ENCODE data around the gene ACCSL.
A peak's percentile ranks its signal among the peaks of the same experiment; 100 is the strongest.

ACCSL gene

GRCh38 chr11:44083906-44084305 lies 36.1 kb downstream of the ACCSL start:
- H4K20me1 ChIP-seq = no peaks in the 10 kb centered on the region
- no peak overlapping the region for H3K4me2 ChIP-seq
- H3K4me3 ChIP-seq = no peak overlapping the region
- no peaks in the 10 kb centered on the region for H3K27me3 ChIP-seq
- H3K9me3 ChIP-seq (replicated peaks in 1 of 11) = peaks cover 0 to 11% (median 6%) of the 10 kb centered on the region in 11 experiments; a peak in 12 of 22 replicates
- no peak for TF ChIP-seq Cebpa-rat (IDR thresholded peaks at IDR 0.05)
- H3K27ac ChIP-seq = no peak overlapping the region
- H3K4me1 ChIP-seq = no peaks in the 10 kb centered on the region; a peak in 1 of 20 replicates
- no peaks in the 10 kb centered on the region for H3K36me3 ChIP-seq
- H3K9ac ChIP-seq = no peak overlapping the region

- H3K36me3 ChIP-seq = no peaks in the 10 kb centered on the region
- no peaks in the 10 kb centered on the region for H4K20me1 ChIP-seq
- no peak overlapping the region for H3K27ac ChIP-seq
Observed at GRCh38 chr11:44085330-44085729, 37.5 kb downstream of the ACCSL start.

GRCh38 chr11:44088377-44088776 lies 40.6 kb downstream of the ACCSL start:
- no peaks in the 10 kb centered on the region for H3K36me3 ChIP-seq
- H3K4me3 ChIP-seq = no peak overlapping the region
- H3K4me1 ChIP-seq = no peaks in the 10 kb centered on the region; a peak in 1 of 20 replicates
- no peak for TF ChIP-seq Cebpa-rat (IDR thresholded peaks at IDR 0.05)
- no peak overlapping the region for H3K4me2 ChIP-seq
- no peak overlapping the region for H3K27ac ChIP-seq
- no peak overlapping the region for H3K9ac ChIP-seq
- H3K27me3 ChIP-seq = no peaks in the 10 kb centered on the region
- peaks cover 0 to 14% (median 8%) of the 10 kb centered on the region in 11 experiments; a peak in 12 of 22 replicates for H3K9me3 ChIP-seq (replicated peaks in 1 of 11)
- no peaks in the 10 kb centered on the region for H4K20me1 ChIP-seq

More at GRCh38 chr11:44085330-44085729, 37.5 kb downstream of the ACCSL start:
- no peak overlapping the region for H3K4me2 ChIP-seq
- H3K4me1 ChIP-seq = no peaks in the 10 kb centered on the region; a peak in 1 of 20 replicates
- H3K4me3 ChIP-seq = no peak overlapping the region
- H3K9ac ChIP-seq = no peak overlapping the region
- no peaks in the 10 kb centered on the region for H3K27me3 ChIP-seq
- H3K9me3 ChIP-seq (replicated peaks in 1 of 11) = peaks cover 0 to 14% (median 8%) of the 10 kb centered on the region in 11 experiments; a peak in 12 of 22 replicates
- no peak for TF ChIP-seq Cebpa-rat (IDR thresholded peaks at IDR 0.05)

GRCh38 chr11:44088871-44089270 lies 41.1 kb downstream of the ACCSL start:
- H3K4me1 ChIP-seq = no peaks in the 10 kb centered on the region; a peak in 1 of 20 replicates
- H3K9ac ChIP-seq = no peak overlapping the region
- no peaks in the 10 kb centered on the region for H3K27me3 ChIP-seq
- TF ChIP-seq Cebpa-rat (IDR thresholded peaks at IDR 0.05) = no peak
- H3K4me2 ChIP-seq = no peak overlapping the region
- H3K27ac ChIP-seq = no peak overlapping the region
- peaks cover 0 to 14% (median 8%) of the 10 kb centered on the region in 11 experiments; a peak in 12 of 22 replicates for H3K9me3 ChIP-seq (replicated peaks in 1 of 11)
- no peaks in the 10 kb centered on the region for H3K36me3 ChIP-seq
- no peak overlapping the region for H3K4me3 ChIP-seq
- H4K20me1 ChIP-seq = no peaks in the 10 kb centered on the region

GRCh38 chr11:44090539-44090938 lies 42.8 kb downstream of the ACCSL start:
- no peak for TF ChIP-seq Cebpa-rat (IDR thresholded peaks at IDR 0.05)
- Histone ChIP-seq H3K27me3 (no peaks in the 10 kb centered on the region), H3K4me1 (peaks cover 0 to 9% (median 0%) of the 10 kb centered on the region in 10 experiments; a peak in 2 of 20 replicates), H3K4me2 (no peak overlapping the region), H3K4me3 (no peak overlapping the region), H3K27ac (no peak overlapping the region), H4K20me1 (no peaks in the 10 kb centered on the region; a peak in 1 of 22 replicates), H3K36me3 (no peaks in the 10 kb centered on the region), H3K9ac (no peak overlapping the region), H3K9me3 (replicated peaks in 1 of 11) (peaks cover 0 to 9% (median 4%) of the 10 kb centered on the region in 11 experiments; a peak in 11 of 22 replicates)

- no peak for TF ChIP-seq Cebpa-rat (IDR thresholded peaks at IDR 0.05)
- Histone ChIP-seq H3K9me3 (replicated peaks in 1 of 11) (peaks cover 0 to 3% (median 0%) of the 10 kb centered on the region in 11 experiments; a peak in 3 of 22 replicates), H3K9ac (no peak overlapping the region), H3K27ac (no peak overlapping the region), H3K4me2 (no peak overlapping the region), H3K4me3 (no peak overlapping the region), H3K4me1 (peaks cover 9 to 21% (median 11%) of the 10 kb centered on the region in 10 experiments; a peak in 17 of 20 replicates), H3K27me3 (no peaks in the 10 kb centered on the region), H4K20me1 (peaks cover 0 to 33% (median 12%) of the 10 kb centered on the region in 11 experiments; a peak in 14 of 22 replicates), H3K36me3 (peaks cover 0 to 7% (median under 1%) of the 10 kb centered on the region in 11 experiments; a peak in 8 of 22 replicates)
Observed at GRCh38 chr11:44094260-44094868, 46.6 kb downstream of the ACCSL start.

GRCh38 chr11:44095506-44096359 lies 48.0 kb downstream of the ACCSL start, which contains the start of gene EXT2:
EXT2 (plus strand) TSS chr11:44095678; CDS start chr11:44107713, 12,035 bp downstream.
- Histone ChIP-seq H3K27ac (peak within 1 kb of the TSS; percentile 64 to 84 (median 82)), H4K20me1 (peaks cover 5 to 47% (median 24%) of the 10 kb centered on the region in 11 experiments; a peak in 17 of 22 replicates), H3K27me3 (no peaks in the 10 kb centered on the region), H3K4me1 (peaks cover 10 to 23% (median 12%) of the 10 kb centered on the region in 10 experiments), H3K9ac (peak within 1 kb of the TSS; percentile 77 to 95 (median 90)), H3K36me3 (peaks cover 0 to 21% (median 15%) of the 10 kb centered on the region in 11 experiments; a peak in 16 of 22 replicates), H3K4me3 (peak within 1 kb of the TSS; percentile 78 to 98 (median 95)), H3K4me2 (peak within 1 kb of the TSS; percentile 88 to 99 (median 95)), H3K9me3 (replicated peaks in 1 of 11) (peaks cover 0 to 9% (median 0%) of the 10 kb centered on the region in 11 experiments; a peak in 4 of 22 replicates)
- no peak for TF ChIP-seq Cebpa-rat (IDR thresholded peaks at IDR 0.05)

GRCh38 chr11:44096360-44097185 lies 48.8 kb downstream of the ACCSL start:
- Histone ChIP-seq H3K27ac (peak overlapping the region in 10 of 11 experiments; percentile 64 to 84 (median 82); a peak in 15 of 22 replicates), H3K4me1 (peaks cover 11 to 32% (median 21%) of the 10 kb centered on the region in 10 experiments), H3K4me2 (peak overlapping the region; percentile 88 to 99 (median 95)), H3K9ac (peak overlapping the region; percentile 77 to 95 (median 90)), H4K20me1 (peaks cover 13 to 55% (median 33%) of the 10 kb centered on the region in 11 experiments; a peak in 19 of 22 replicates), H3K27me3 (no peaks in the 10 kb centered on the region), H3K9me3 (replicated peaks in 1 of 11) (peaks cover 0 to 9% (median 0%) of the 10 kb centered on the region in 11 experiments; a peak in 4 of 22 replicates), H3K36me3 (peaks cover 0 to 24% (median 16%) of the 10 kb centered on the region in 11 experiments; a peak in 16 of 22 replicates), H3K4me3 (peak overlapping the region; percentile 78 to 98 (median 95))
- no peak for TF ChIP-seq Cebpa-rat (IDR thresholded peaks at IDR 0.05)

Data from BLaER1 treated with 17β-estradiol and CSF1 and Interleukin-3, amounts not matched to agents 10 nM and 100 nM (cell line).